BLaER1 treated with 17β-estradiol and CSF1 and Interleukin-3, amounts not matched to agents 10 nM and 100 nM (cell line): Measurements from ENCODE around the gene CBX2.
A peak's percentile ranks its signal among the peaks of the same experiment; 100 is the strongest.

Experiments used
- H3K27ac ChIP-seq, 11 experiments: shearing (Covaris generic); formaldehyde crosslinking; 2 replicates each; pipeline ENCODE4 v1.8.1; 2022
- H3K27me3 ChIP-seq, 11 experiments: shearing (Covaris generic); formaldehyde crosslinking; 2 replicates each; pipeline ENCODE4 v1.8.1; 2022
- H3K36me3 ChIP-seq, 11 experiments: shearing (Covaris generic); formaldehyde crosslinking; 2 replicates each; pipeline ENCODE4 v1.8.1; 2022
- H3K4me1 ChIP-seq, 10 experiments: shearing (Covaris generic); formaldehyde crosslinking; 2 replicates each; pipeline ENCODE4 v1.8.1; 2022
- H3K4me2 ChIP-seq, 11 experiments: shearing (Covaris generic); formaldehyde crosslinking; 2 replicates each; pipeline ENCODE4 v1.8.1; 2022
- H3K4me3 ChIP-seq, 10 experiments: shearing (Covaris generic); formaldehyde crosslinking; 2 replicates each; pipeline ENCODE4 v1.8.1; 2022
- H3K9ac ChIP-seq, 11 experiments: shearing (Covaris generic); formaldehyde crosslinking; 2 replicates each; pipeline ENCODE4 v1.8.1; 2022
- H3K9me3 ChIP-seq, 11 experiments: shearing (Covaris generic); formaldehyde crosslinking; replicated peaks in 1 of 11; 2 replicates each; pipeline ENCODE4 v1.8.1; 2022
- H4K20me1 ChIP-seq, 11 experiments: shearing (Covaris generic); formaldehyde crosslinking; 2 replicates each; pipeline ENCODE4 v1.8.1; 2022
- Cebpa-rat ChIP-seq, 11 experiments: shearing (Covaris generic); IDR thresholded peaks; 2 replicates each; pipeline ENCODE4 v1.8.1; 2022

Gene CBX2

DNA sequence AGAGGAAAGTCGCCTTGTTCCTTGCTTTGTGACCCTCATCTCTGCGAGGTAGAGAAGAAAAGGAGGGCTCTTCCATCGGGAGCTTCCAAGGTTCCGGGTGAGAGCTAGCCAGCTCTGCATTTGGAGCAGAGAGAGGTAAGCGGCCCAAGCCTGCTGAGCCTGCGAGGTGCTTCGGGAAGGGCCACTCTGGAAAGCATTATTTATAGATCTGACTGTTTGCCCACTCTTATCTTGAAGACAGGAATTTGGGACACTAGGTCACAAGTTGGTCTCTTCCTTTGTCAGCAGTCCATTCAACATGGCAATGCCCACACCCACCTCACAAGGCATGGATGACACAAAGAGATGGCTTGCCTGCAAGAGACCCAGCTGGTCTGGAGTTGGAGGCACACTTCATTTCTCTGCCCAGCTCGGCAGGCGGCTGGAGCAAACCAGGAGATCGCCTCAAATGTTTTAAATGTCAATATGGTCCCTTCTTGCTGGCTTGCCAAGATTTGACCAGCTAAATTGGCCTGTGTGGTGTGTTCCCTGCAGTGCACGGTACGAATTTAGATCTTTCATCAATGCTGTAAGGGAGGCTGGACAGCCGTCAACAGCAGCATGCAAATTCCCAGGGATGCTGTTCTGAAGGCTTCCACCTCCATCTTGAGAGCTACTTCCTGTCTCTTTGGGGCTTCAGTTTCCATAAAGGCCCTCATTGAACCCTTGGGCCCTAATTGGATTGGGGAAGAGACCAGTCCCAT is 41.8 kb downstream of the CBX2 start:
- Histone ChIP-seq H4K20me1 (peaks cover 0 to 14% (median 5%) of the 10 kb centered on the region in 11 experiments; a peak in 7 of 22 replicates), H3K4me3 (no peak overlapping the region), H3K9ac (no peak overlapping the region), H3K27me3 (peaks cover 48 to 69% (median 59%) of the 10 kb centered on the region in 11 experiments), H3K4me2 (peak overlapping the region in 2 of 11 experiments; percentile 28 to 39; a peak in 3 of 22 replicates), H3K9me3 (no peaks in the 10 kb centered on the region), H3K27ac (no peak overlapping the region), H3K4me1 (peaks cover 0 to 21% (median 7%) of the 10 kb centered on the region in 10 experiments; a peak in 11 of 20 replicates), H3K36me3 (no peaks in the 10 kb centered on the region)
- TF ChIP-seq Cebpa-rat (IDR thresholded peaks at IDR 0.05), result no peak

DNA sequence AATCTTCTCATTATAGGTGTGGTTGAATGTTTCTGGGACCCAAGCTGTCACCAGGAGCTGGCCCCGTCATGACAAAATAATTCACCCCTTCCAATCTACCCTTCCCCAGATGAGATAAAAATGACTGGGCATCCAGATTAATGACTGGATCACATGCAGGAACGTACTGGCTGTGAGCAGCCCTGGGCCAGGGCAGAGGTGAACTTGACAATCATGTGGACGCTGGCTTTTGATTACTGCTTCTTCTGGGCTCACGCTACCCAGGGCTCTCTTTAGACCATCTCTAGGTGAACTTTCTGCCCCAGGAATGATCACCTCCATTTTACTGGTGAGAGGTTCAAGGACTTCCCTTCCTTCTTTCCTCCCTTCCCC is 43.0 kb downstream of the CBX2 start:
- Histone ChIP-seq H3K9ac (no peak overlapping the region), H4K20me1 (peaks cover 0 to 4% (median 0%) of the 10 kb centered on the region in 11 experiments; a peak in 1 of 22 replicates), H3K9me3 (no peaks in the 10 kb centered on the region), H3K36me3 (no peaks in the 10 kb centered on the region), H3K4me2 (no peak overlapping the region), H3K4me1 (peaks cover 4 to 16% (median 9%) of the 10 kb centered on the region in 10 experiments; a peak in 19 of 20 replicates), H3K4me3 (no peak overlapping the region), H3K27ac (no peak overlapping the region), H3K27me3 (peaks cover 36 to 57% (median 47%) of the 10 kb centered on the region in 11 experiments)
- no peak for TF ChIP-seq Cebpa-rat (IDR thresholded peaks at IDR 0.05)

DNA sequence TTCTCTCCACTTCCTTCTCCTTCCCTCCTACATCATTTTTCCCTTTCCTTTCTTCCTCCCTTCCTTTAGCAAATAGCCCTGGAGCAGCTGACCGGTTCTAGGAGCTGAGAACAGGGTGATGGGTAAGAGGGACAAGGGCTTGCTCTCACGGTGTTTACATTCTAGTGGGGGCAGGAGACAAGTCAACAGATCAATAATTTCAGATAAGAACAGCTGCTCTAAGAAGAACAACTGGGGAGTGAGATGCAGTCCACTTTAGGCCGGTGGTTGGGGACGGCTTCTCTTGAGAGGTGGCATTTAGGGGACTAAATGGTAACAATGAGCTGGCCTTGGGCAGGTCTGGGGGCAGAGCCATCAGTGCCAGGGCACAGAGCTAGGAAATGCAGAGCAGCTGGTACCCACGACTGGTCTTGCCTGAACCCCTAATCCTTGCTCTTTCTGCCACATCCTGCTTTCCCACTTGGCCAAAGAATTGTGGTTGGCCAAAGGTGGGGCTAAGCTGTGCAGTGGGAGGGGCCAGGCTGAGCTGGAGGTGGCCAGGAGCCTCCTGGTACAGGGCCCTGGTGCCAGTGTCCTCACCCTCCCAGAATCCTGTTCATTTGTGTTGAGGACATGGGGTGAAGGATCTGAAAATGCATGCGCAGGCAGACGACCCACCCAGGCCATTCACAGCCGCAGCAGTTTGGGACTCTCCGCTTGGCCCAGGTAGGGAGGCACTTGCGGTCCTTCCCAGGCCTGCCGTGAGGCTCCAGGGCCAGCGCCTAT is 43.6 kb downstream of the CBX2 start:
- Histone ChIP-seq H3K36me3 (no peaks in the 10 kb centered on the region), H3K4me1 (peaks cover 9 to 22% (median 15%) of the 10 kb centered on the region in 10 experiments), H3K4me2 (no peak overlapping the region), H3K9ac (no peak overlapping the region), H3K9me3 (no peaks in the 10 kb centered on the region), H3K27ac (no peak overlapping the region), H4K20me1 (peaks cover 0 to 4% (median 0%) of the 10 kb centered on the region in 11 experiments; a peak in 1 of 22 replicates), H3K27me3 (peaks cover 30 to 51% (median 41%) of the 10 kb centered on the region in 11 experiments), H3K4me3 (no peak overlapping the region)
- no peak for TF ChIP-seq Cebpa-rat (IDR thresholded peaks at IDR 0.05)

DNA sequence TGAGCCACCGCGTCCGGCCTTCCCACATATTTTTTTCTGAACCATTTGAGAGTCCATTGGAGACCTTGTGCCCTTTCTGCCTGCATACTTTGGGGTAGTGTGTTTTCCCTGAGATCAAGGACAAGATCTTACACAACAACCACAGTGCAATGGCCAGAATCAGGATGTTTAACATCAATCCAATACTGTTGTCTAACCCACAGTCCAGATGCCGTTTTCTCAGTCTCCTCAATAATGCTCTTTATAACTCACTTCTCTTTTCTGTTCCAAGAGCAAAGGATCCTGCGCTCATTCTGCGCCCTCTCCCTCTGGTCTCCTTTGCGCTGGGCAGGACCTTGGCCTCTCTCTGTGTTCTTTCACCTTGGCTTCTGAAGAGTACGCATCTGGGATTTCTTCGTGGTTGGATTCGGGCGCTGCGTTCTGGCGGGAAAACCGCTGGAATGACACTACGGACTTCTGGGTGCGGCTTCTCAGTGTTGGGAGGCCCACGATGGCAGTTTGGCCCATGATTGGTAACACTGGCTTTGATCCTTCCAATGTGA is 44.7 kb downstream of the CBX2 start:
- TF ChIP-seq Cebpa-rat (IDR thresholded peaks at IDR 0.05), result no peak
- no peak overlapping the region for H3K9ac ChIP-seq
- peaks cover 0 to 1% (median 0%) of the 10 kb centered on the region in 11 experiments; a peak in 2 of 22 replicates for H4K20me1 ChIP-seq
- peaks cover 21 to 32% (median 27%) of the 10 kb centered on the region in 10 experiments for H3K4me1 ChIP-seq
- no peak overlapping the region for H3K4me2 ChIP-seq
- H3K27me3 ChIP-seq, result peaks cover 18 to 40% (median 30%) of the 10 kb centered on the region in 11 experiments
- H3K4me3 ChIP-seq, result no peak overlapping the region
- no peak overlapping the region for H3K27ac ChIP-seq
- H3K9me3 ChIP-seq, result no peaks in the 10 kb centered on the region
- H3K36me3 ChIP-seq, result no peaks in the 10 kb centered on the region

DNA sequence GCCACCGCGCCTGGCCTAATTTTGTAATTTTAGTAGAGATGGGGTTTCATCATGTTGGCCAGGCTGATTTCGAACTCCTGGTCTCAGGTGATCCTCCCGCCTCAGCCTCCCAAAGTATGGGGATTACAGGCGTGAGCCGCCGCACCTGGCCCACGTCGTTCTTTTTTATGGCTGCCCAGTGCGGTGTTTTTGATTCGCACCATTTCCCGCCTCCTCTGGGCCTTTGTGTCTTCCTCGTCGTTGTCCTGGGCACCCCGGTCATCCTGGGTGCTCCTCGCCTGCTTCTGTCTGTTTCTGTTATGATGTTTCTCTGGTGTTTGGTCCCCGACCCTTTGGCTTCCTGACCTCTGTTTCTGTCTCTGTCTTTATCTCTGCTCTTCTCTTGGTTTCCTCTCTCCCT is 46.3 kb downstream of the CBX2 start:
- Histone ChIP-seq H3K27ac (no peak overlapping the region), H3K9ac (no peak overlapping the region), H3K9me3 (no peaks in the 10 kb centered on the region), H3K4me2 (no peak overlapping the region), H3K4me3 (no peak overlapping the region), H3K27me3 (peaks cover 5 to 24% (median 14%) of the 10 kb centered on the region in 11 experiments; a peak in 19 of 22 replicates), H3K36me3 (no peaks in the 10 kb centered on the region), H3K4me1 (peaks cover 32 to 43% (median 38%) of the 10 kb centered on the region in 10 experiments), H4K20me1 (peaks cover 0 to 17% (median 0%) of the 10 kb centered on the region in 11 experiments; a peak in 5 of 22 replicates)
- TF ChIP-seq Cebpa-rat (IDR thresholded peaks at IDR 0.05), result no peak

DNA sequence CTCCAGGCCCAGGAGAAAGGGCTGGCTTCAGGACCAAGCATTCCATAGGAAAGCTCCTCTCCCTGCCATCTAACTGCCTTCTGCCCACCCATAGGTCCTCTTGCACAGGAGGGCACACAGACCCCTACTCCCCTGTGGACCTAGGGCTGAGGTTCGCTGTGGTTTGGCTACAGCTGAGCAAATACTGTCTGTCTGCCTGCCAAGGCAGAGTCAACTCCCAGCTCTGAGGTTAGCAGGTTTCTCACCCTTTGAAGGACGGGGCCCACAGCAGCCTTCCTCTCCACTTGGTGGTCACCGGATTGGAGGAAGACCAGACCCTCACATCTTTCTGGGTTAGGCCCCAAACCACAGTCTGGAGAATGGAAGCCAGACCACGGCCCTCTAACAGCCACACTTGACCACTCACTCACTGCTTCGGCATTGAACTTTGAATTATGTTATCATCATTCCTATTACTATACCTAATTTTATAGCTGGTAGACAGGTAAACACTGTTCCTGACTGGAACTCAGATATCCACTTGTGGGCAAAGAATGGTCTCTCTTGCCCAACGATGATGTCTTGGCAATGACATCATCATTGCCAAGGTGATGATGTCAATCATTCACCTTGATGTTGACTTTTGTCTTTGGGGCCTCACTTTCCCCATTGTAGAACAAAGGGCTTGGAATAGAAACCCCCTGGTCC is 47.1 kb downstream of the CBX2 start:
- Histone ChIP-seq H3K4me1 (peaks cover 38 to 51% (median 46%) of the 10 kb centered on the region in 10 experiments), H3K27me3 (peaks cover 0 to 16% (median 6%) of the 10 kb centered on the region in 11 experiments; a peak in 12 of 22 replicates), H4K20me1 (peaks cover 0 to 25% (median 0%) of the 10 kb centered on the region in 11 experiments; a peak in 5 of 22 replicates), H3K36me3 (no peaks in the 10 kb centered on the region), H3K9me3 (no peaks in the 10 kb centered on the region), H3K9ac (no peak overlapping the region), H3K4me2 (peak overlapping the region in 4 of 11 experiments; percentile 76 to 100 (median 96); a peak in 7 of 22 replicates), H3K27ac (no peak overlapping the region), H3K4me3 (no peak overlapping the region)
- TF ChIP-seq Cebpa-rat (IDR thresholded peaks at IDR 0.05), result no peak

DNA sequence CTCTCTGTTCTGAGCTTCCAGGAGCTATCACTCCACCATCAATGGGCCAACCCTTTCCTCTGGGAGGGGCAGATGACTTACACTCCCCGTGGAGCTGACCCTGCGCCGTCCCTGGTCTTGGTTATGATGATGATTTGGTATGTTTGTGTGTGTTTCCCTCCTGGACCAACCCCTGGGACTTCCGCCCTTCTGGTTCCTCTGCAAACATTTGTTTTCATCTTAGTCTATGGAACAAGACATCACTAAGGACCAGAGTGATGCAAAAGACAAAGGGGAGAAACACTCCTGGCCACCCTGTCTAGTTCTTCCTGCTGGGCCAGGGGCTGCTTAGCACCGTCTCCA is 47.6 kb downstream of the CBX2 start:
- H4K20me1 ChIP-seq, result peaks cover 0 to 30% (median under 1%) of the 10 kb centered on the region in 11 experiments; a peak in 8 of 22 replicates
- no peak overlapping the region for H3K4me3 ChIP-seq
- H3K9me3 ChIP-seq, result no peaks in the 10 kb centered on the region
- TF ChIP-seq Cebpa-rat (IDR thresholded peaks at IDR 0.05), result no peak
- H3K4me1 ChIP-seq, result peaks cover 44 to 56% (median 51%) of the 10 kb centered on the region in 10 experiments
- H3K9ac ChIP-seq, result no peak overlapping the region
- no peak overlapping the region for H3K27ac ChIP-seq
- H3K36me3 ChIP-seq, result no peaks in the 10 kb centered on the region
- H3K4me2 ChIP-seq, result peak overlapping the region in 9 of 11 experiments; percentile 56 to 100 (median 82); a peak in 15 of 22 replicates
- peaks cover 0 to 11% (median under 1%) of the 10 kb centered on the region in 11 experiments; a peak in 6 of 22 replicates for H3K27me3 ChIP-seq

DNA sequence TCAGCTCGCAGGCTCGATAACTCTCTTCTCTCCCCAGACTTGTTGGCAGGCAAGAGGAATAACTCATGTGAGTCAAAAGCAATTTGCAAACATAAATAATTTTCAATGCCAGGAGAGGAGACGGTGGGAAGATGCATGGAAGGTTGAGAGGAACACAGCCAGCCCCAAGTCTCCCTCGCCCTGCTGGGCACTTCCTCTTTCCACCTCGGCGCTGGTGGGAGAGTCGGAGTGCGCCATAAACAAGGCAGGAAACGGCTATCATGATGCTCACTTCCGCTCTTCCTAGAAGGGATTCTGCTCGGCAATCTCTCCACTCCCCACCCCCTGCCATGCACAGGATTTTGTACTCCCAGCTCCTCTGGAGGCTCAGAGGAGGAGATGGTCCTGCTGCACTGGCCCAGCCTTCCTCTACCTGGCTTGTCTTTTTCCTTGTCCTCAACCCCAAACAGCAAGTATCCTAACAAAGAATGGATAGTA is 48.3 kb downstream of the CBX2 start:
- no peak overlapping the region; a peak in 1 of 20 replicates for H3K4me3 ChIP-seq
- no peak for TF ChIP-seq Cebpa-rat (IDR thresholded peaks at IDR 0.05)
- H3K27me3 ChIP-seq, result peaks cover 0 to 6% (median 0%) of the 10 kb centered on the region in 11 experiments; a peak in 3 of 22 replicates
- peaks cover 50 to 63% (median 58%) of the 10 kb centered on the region in 10 experiments for H3K4me1 ChIP-seq
- no peak overlapping the region for H3K9ac ChIP-seq
- peak overlapping the region in 1 of 11 experiments; percentile 15; a peak in 1 of 22 replicates for H3K27ac ChIP-seq
- H3K36me3 ChIP-seq, result no peaks in the 10 kb centered on the region
- H4K20me1 ChIP-seq, result peaks cover 0 to 37% (median 7%) of the 10 kb centered on the region in 11 experiments; a peak in 10 of 22 replicates
- peak overlapping the region; percentile 56 to 100 (median 76) for H3K4me2 ChIP-seq
- H3K9me3 ChIP-seq, result no peaks in the 10 kb centered on the region
